Activated naive CD8-positive, alpha-beta T cell treated with anti-CD3 and anti-CD28 coated beads, Interleukin-2, amount 50 U/mL, for 16 hours (primary cell): ENCODE results near the gene ADAM30.

Experiments
- DNase-seq: peaks from one replicate; pipeline ENCODE4 v3.0.0-alpha.2; 2020; ENCODE audit warnings: low read depth, low spot score

The ADAM30 gene

DNA sequence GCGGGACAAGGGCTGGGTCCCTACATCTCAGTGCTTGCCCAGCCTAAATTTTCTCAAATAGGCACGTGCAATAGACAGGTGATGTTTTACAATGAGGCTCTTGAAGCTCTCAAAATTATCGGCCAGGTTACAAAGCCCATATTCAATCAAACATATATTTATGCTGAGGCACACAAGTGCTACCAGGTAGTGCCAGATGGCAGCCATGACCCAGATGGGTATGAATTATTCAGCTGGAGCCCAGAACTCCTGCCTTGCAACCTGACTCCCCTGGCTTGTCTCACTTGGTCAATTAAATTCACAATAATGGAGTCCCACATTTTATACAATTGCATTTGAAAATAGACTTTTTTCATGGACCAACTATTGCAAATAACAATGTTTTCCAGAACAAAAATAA, 12.3 kb upstream of the ADAM30 start:
- no peak for DNase-seq

DNA sequence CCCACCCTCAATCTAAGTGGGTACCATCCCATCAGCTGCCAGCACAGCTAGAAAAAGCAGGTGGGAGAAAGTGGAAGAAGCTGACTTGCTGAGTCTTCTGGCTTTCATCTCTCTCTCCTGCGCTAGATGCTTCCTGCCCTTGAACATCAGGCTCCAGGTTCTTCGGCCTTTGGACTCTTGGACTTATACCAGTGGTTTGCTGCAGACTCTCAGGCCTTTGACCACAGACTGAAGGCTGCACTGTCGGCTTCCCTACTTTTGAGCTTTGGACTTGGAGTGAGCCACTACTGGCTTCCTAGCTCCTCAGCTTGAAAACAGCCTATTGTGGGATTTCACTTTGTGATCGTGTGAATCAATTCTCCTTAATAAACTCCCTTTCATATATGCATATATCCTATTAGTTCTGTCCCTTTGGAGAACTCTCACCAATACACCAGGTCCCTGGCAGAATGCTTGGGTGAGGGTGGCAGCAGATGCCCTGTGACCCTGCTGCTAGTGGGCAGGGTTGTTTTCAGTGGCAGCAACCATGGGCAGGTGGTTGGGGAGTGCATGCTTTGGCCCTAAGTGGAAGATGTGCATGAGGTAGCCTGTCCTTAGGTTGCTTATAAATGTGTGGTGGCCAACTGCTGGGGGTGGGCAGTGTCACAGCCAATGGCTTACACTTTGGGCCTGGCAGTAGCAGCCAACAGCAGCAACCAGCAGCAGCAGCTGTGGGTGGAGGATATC, 10.8 kb upstream of the ADAM30 start:
- no peak for DNase-seq

DNA sequence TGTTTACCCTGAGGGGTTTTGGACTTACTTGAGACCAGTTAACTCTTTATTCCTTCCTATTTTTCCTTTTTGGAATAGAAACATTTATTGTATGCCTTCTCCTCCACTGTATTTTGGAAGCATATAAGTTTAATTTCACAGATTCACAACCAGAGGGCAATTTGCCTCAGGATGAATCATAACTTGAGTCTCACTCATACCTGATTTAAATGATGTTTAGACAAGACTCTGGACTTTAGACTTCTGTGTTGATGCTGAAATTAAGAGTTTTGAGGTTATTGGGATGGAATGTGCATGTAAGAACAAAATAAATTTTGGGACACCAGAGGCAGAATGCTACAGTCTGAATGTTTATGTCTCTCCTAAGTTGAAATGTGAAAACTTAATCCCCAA, 7.1 kb upstream of the ADAM30 start:
- DNase-seq: no peak

DNA sequence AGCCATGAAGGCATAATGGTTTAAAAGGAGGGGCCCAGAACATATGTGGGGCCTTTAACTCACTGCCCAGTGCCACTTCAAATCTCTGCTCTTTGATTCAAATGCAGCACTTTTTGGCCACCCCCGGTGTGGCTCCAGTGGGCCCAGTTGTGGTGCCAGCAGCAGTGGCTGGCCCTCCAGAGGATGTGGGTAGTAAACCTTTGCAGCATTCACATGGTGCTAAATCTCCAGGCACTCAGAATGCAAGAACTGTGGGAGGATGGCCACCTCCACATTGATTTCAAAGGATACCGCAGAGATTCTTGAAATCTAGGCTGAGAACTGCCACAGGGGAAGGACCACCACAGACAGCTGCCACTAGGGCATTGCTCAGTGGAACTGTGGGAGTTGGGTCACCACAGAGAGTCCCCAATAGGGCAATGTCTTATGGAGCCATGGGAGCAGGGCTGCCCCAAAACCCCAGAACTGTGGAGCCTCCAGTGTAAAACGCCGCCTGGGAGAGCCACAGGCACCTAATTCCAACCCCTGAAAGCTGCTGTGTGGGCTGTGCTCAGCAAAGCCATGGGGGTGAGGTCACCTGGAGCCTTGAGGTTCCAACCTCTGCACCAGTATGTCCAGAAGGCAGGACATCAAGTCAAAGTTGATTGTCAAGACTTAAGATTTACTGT, 6.6 kb upstream of the ADAM30 start:
- DNase-seq: no peak

DNA sequence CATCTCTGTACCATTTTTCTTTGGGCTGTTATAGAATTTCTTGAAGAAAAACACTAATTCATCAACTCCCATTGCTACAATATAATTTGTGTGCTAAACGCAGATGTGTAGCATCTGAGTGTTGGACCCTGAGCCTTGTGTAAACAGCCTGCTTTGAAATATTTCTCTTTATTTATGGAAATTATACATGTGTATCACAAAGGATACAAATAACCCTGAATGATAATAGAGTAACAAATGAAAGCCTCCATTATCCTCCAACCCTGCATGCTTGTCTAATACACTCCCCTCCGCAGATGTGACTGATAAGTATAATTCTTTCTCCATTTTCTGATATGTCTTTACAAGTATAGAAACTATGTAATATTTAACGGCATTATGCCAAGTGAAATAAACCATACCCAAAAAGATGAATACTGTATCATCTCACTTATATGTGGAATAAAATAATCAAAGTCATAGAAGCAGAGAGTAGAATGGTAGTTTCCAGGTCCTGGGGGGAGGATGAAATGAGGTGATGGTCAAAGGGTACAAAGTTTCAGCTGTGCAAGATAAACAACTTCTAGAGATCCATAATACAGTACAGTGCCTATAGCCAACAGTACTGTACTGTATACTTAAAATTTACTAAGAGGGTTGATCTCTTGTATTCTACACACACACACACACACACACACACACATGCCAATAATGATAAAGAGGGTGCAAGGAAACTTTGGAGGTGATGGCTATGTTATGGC, 2.8 kb upstream of the ADAM30 start:
- DNase-seq: no peak

DNA sequence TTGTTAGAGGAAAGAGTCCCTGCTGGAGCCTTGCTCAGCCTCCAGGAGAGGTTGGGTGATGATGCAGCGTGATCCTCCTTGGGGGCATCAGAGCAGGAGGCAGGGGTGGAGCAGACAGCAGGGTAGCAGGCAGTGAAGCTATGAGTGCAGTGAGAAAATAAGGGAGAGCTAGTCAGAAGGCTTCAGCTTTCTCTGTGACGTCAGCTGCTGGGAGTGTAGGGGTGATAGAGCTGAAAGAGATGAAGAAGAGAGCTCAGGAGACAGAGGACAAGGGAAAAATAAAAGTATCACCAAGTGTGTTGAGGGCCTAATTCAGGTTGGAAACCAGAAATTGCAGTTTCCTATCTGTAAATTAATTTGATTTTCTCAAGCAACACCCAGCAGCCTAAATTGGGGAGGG, 2.2 kb upstream of the ADAM30 start:
- no peak for DNase-seq

DNA sequence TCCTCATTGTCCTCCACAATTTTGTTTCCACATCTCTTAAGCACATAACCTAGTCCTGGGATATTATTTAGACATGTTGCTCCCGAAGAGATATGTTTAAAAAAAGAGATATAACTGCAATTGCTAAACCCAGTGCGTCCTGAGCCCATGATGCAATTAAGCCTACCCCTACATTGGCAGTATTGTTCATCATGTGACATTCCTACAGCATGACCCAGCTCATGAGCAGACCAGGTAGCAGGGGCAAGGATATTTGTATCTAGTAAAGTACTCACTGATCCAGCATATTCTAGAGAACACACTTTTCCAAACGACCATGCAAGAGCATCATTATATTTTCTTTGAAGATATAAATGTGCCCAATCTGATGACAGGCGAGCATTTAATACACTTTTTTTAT, 1.2 kb downstream of the ADAM30 start:
- DNase-seq: no peak

DNA sequence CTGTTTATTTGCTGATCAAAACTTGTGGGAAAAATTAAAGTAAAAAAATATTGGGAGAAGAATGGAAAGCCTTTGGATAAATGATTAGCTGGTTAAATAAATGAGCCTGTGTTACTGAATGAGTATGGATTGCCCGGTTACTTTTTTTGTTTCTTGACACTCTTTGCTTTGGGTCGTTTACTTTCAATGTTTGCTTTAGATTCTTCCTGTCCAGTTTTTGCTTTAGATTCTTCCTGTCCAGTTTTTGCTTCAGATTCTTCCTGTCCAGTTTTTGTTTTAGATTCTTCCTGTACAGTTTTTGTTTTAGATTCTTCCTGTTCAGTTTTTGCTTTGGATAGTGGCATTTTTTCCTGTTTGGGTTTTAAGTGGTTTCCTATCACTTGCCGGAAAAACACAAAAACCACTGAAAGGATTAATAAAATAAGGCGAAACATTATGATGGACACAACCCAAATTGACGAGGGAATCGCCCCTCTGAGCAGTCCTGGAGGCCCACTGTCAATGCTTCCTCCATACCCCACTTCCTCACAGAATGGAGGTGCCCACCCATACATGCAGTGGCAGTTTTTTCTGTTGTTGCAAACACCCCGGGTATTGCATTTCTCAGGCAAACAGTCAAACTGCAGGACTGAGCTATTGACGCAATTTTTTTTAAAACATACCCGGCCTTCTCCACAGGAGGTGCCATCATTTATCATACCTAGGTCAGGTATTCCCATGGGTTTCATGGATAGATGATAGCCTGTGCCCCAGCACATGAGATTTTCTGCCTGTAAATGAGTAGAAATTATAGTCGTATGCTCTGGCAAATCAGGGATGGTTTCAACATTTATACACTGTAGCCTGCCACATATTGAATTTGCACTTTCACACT, 2.3 kb downstream of the ADAM30 start:
- no peak for DNase-seq

DNA sequence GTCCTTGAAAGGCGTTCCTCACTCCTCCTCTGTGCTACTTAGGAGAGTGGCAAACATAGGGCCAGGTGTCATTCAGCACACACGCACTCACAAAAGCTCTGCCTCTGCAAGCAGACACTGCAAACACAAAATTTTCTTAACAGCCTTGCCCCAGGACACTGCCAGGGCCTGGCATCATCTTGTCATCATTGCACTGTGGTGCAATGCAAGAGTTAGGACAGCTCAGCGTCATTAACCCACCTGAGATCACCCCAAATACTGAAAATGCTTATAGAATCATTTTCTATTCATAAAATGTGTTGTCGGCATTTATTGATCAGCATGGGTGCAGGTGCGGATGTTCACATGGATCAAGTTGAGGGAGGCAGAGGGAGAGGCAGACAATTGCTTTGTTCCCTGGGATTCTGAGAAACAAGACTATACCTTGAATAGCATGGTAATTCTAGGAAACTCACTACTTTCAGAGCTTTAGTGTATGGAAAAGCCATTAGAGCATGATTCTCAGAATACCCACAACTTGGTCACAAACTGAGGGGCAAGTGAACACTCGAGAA, 3.0 kb downstream of the ADAM30 start:
- DNase-seq: no peak

DNA sequence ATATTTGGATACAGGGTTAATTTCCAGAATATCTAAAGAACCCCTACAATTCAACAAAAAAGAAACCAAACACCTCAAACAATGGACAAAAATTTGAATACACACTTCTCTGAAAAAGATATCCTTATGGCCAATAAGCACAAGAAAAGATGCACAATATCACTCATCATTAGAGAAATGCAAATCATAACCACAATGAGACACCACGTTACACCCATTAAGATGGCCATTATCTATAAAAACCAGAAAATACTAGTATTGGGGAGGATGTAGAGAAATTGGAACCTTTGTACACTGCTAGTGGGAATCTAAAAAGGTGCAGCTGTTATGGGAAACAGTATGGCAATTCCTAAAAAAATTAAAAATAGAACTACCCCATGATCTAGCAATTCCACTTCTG, 4.9 kb downstream of the ADAM30 start:
- no peak for DNase-seq

DNA sequence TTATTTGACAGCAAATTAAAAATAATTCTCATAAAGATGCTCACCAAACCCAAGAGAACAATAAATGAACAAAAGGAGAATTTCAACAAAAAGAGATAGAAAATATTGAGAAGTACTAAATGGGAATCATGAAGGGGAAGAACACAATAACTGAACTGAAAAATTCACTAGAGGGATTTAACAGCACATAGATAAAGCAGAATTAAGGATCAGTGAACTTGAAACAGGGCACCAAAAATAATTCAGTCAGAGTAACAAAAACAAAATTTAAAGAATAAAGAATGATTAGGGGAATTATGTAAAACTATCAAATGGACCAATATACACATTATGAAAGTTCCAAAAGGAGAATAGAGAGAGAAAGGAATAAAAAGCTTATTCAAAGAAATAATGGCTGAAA, 7.8 kb downstream of the ADAM30 start:
- no peak for DNase-seq

DNA sequence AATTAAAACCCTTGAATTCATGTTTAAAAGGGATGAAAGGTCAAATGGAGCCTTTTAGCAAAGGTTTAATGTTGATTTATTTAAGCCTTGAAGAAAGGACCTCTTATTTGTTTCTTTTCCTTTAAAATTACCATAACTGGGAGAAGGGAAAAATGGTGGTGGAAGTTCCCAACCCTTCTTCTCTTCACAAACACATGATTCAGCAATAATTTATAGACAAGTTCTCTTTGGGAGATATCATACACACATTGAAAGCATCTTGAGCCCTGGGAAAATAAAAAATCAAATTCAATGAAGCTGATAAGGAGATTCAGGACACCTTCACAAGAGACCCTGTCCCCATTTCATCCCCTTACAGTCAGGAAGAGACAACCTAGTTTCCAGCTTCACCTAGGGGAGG, 8.9 kb downstream of the ADAM30 start:
- DNase-seq: no peak

DNA sequence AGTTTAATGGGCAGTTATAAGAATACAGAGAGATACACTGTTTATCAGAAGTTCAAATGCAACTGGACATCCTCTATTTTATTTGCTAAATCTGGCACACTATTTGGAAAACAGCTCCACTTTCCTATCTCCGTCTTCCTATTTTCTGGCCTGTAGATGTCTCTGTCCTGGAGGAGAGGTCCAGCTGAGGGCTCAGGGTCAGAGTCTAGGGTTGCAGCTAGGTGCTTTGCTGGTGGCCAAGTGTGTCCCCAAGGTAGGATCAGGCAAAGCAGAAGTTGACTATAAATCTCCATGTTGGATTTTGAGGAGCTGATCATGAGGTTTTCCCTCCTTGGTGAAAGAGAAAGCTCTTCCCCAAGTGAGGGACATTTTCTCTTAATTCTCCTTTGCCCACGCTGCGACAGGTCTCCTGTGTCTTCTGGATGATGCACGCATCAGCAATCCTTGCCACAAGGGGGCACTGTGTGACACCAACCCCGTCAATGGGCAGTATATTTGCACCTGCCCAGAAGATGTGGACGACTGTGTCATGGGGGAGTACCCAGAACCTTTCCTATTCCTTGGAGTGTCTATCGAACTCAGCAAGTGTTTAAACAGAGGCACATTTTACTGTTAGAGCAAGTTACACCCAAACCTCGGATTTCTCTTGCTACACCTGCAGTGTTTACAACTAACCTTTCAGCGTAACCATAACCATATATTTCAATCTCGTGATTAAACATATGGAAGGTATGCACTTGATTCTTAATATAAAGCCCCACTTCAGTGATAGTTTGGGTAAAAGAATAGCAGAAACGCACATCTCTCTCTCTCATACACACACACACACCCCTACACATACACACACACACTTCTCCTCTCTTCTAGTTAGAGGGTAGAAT, 10.2 kb downstream of the ADAM30 start:
- DNase-seq: peak; percentile 25

DNA sequence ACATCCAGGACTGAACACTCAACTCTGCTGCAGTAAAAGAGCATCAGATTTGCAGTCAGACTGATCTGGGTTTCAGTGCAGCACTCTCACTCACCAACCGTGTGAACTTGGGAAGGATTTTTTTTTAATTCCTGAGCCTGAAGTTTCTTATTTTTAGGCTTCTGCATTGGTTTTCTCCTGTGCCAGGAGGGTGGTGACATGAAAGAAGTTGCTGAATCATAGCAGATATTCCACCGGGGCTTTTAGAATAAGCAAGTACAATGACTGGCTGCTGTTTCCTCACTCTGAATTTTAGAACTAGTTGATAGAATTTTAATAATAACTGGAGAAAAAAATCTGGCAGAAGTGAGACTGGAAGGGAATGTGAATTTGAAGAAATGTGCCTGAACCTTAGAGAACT, 11.6 kb downstream of the ADAM30 start:
- no peak for DNase-seq

DNA sequence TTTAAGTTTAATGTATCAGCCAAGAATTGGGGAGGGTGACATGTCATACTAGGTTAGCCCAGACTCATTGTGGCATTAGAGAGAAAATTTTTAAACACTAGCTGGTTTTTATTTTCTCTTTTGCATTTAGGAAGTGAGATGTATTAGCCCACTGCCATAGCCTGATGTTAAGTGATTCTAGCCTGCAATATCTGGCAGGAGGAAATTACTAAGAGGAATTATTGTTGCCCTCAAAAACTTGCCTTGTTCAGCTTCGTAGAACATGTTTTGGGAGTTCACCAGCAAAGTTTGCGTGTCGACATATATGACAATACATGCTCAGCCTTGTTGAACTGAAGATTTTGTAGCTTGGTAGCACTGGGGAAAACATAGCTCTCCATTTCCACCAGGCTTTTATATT, 12.5 kb downstream of the ADAM30 start:
- DNase-seq: no peak

DNA sequence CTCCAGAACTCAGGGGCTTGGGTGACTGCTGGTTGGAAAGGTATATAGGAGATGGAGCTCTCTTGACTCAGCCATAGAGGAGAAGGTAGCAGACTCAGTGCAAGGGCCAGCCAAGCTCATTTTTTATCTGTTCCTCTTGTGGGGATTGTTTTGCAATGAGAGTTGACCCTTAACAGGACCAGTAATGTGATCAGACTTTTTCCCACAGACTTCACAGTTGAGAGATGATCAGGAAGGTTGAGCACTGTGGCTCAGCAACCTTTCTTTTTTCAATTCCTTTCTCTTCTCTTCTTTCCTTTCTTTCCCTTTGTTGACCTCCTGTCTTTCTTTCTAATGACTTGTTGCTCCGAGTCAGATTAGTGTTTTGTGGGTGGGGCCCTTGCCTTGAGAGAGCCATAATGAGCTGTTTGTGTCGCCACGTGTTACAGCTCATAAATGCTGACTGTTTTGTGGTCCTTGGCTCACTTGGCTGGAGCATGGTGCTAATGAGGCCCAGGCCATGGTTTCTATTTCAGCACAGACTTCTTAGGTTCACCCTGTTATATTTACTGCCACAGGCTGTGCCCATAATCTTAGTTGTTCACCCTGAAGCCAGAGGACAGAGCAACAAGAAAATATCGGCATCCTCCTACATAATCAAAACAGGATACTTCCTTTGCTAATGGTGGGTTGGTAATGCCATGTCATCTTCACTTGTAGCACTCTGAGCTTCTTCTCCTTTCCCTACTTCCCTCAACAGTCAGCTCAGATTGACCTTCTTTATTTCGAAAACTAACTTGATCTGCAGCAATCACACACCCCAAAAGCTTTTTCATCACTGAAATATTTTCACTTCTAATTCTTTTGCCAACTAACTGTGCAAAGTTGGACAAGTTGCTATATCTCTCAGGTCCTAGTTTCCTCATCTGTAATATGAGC, 13.9 kb downstream of the ADAM30 start:
- DNase-seq: no peak

DNA sequence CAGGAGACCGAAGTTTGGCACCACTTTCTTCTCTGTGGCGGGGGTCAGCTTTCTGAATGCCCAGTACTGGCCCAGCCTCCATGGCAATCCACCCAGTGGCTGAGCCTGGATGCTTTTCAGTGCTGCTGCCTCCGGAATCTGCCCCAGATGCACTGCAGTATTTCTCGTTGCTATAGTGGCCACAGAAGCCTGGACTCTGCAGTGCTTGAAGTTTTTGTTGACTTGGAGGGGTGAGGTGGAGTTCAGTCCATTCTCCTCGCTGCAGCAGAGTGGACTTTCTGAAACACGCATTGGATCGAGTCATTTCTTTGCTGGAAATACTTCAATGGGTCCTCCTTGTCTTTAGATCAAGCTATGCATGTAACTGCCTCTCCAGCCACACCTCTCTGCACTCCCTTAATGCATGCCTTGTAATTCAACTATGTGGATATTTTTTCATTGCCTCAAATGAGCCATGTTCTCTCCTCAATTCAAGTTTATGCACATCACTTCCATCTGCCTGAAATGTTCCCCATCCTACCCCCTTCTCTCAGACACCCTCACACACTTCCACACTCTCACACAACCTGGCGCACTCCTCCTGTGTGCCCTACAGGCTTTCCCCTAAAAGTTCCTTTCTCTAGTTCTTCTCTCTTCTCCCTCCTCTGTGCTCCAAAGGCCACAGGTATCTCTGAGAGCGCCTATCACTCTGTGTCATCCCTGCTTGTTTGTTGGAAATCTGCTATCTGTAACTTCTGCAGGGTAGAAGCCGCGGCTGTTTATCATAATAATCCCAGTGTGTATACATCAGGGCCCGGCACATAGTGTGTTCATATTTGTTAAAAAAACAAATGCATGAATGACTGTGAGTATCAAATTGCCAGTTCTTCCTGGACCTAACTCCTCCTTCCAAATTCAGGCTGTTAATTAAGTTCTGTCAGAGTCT, 16.5 kb downstream of the ADAM30 start:
- DNase-seq: no peak

DNA sequence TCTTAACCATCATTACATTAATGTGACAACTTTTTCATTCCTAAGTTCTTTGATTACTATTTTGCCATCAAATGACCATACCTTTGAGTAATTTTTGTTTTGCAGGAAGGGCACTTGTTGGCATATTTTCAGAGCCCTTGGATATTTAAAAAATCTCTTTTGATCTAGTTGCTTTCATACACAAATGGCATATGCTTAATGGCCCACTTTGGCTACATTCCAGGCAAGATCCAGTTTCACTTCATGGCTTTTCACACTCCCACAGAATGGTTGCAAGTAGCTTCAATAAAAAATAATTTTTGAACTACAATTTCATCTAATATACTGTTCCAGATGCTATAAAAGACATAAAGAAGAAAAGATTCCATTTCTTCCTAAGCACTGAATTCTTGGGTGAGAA, 18.1 kb downstream of the ADAM30 start:
- no peak for DNase-seq
